HCT116 (cell line): ENCODE data around the gene MOB2. TPM values are rescaled to one million over a fixed set of nuclear protein-coding genes. Genes with fewer than 3 reads are reported as not detected.

ENCODE experiments used
- ATAC-seq: fragments of 200-7000 bp; cut with Tn5 transposase; 2 replicates; pipeline ENCODE4 v1.9.1; 2020; ENCODE audit warnings: mild to moderate bottlenecking, moderate library complexity
- BruUV-seq: library from RNA; stranded (reverse); fragments of 400-500 nt; replicated peaks from 2 replicates; lab custom pipeline; 2021; lab: Mats Ljungman, UMichigan
- CTCF ChIA-PET: fragments of 300-600 bp; sonication (Branson Sonifier 250); formaldehyde crosslinking; loops from one replicate; lab custom pipeline; 2021; ENCODE audit warnings: antibody characterized with exemption; lab: Charles Lee
- POLR2A ChIA-PET: fragments of 300-600, 350-600 bp; sonication (Branson Sonifier 250); formaldehyde crosslinking; loops from one replicate; lab custom pipeline; 2021; ENCODE audit warnings: antibody characterized with exemption; lab: Charles Lee
- RAD21 ChIA-PET, 2 experiments: fragments of 300-600 bp; sonication (Branson Sonifier 250); formaldehyde crosslinking; loops; one replicate each; lab custom pipeline; 2023; ENCODE audit warnings: low total read pairs in 2 of 2; ENCODE audit not compliant: uncharacterized antibody in 2 of 2, unreplicated experiment in 2 of 2, low non-redundant PET in 1 of 2; lab: Charles Lee
- DNase-seq: peaks from one replicate; pipeline ENCODE4 v3.0.0-alpha.2; 2010; ENCODE audit warnings: low read depth, low spot score
- H2AFZ ChIP-seq: fragments of 200-600 bp; shearing (Covaris generic), sonication (generic); 2 replicates; pipeline ENCODE4 v1.6.1; 2017; ENCODE audit warnings: low read depth, mixed run types, mixed read lengths, antibody characterized with exemption, low read length; ENCODE audit not compliant: poor library complexity, severe bottlenecking
- H3K27ac ChIP-seq: 2 replicates; pipeline ENCODE4 v1.5.1; 2012; ENCODE audit warnings: low read depth, low read length
- H3K27me3 ChIP-seq: fragments of 200-600 bp; sonication (generic); 2 replicates; pipeline ENCODE4 v1.6.1; 2016; ENCODE audit warnings: mixed run types, low read length, mixed read lengths; ENCODE audit not compliant: insufficient read depth
- H3K36me3 ChIP-seq, 2 experiments: fragments of 200-500 bp in 1 of 2; fragments of 200-600 bp in 1 of 2; sonication (Bioruptor generic) in 1 of 2; sonication (generic) in 1 of 2; 2 replicates each; pipeline versions ENCODE4 v1.5.1 to v1.6.1; 2014 to 2016; ENCODE audit warnings: low read length in 2 of 2, inconsistent platforms in 1 of 2, mixed read lengths in 1 of 2, mixed run types in 1 of 2; ENCODE audit not compliant: insufficient read depth in 2 of 2, control insufficient read depth in 1 of 2
- H3K4me1 ChIP-seq, 2 experiments: fragments of 200-600 bp in 1 of 2; sonication (generic) in 1 of 2; 2 replicates each; pipeline versions ENCODE4 v1.5.1 to v1.6.1; 2012 to 2017; ENCODE audit warnings: low read length in 2 of 2, inconsistent platforms in 1 of 2, mild to moderate bottlenecking in 1 of 2, mixed read lengths in 1 of 2, mixed run types in 1 of 2, moderate library complexity in 1 of 2; ENCODE audit not compliant: insufficient read depth in 2 of 2, control insufficient read depth in 1 of 2
- H3K4me2 ChIP-seq: fragments of 200-600 bp; sonication (generic); 2 replicates; pipeline ENCODE4 v1.6.1; 2017; ENCODE audit warnings: mixed run types, low read length, mixed read lengths
- H3K4me3 ChIP-seq, 2 experiments: fragments of 200-600 bp in 1 of 2; sonication (generic) in 1 of 2; replicated peaks in 1 of 2; 2 replicates each; pipeline ENCODE4 v1.5.1; 2011 to 2016; ENCODE audit warnings: low read length in 2 of 2, control low read depth in 1 of 2, low read depth in 1 of 2, mild to moderate bottlenecking in 1 of 2, mixed read lengths in 1 of 2, mixed run types in 1 of 2
- H3K79me2 ChIP-seq: fragments of 200-600 bp; sonication (generic); 2 replicates; pipeline ENCODE4 v1.6.1; 2017; ENCODE audit warnings: mild to moderate bottlenecking, mixed run types, low read length, moderate library complexity, mixed read lengths; ENCODE audit not compliant: insufficient read depth
- H3K9ac ChIP-seq: fragments of 200-600 bp; sonication (generic); 2 replicates; pipeline ENCODE4 v1.6.1; 2016; ENCODE audit warnings: low read length, mixed read lengths
- H3K9me2 ChIP-seq: fragments of 200-600 bp; sonication (generic), shearing (Covaris generic); 2 replicates; pipeline ENCODE4 v1.6.1; 2017; ENCODE audit warnings: mixed run types, mild to moderate bottlenecking, moderate library complexity; ENCODE audit not compliant: insufficient read depth
- H3K9me3 ChIP-seq, 2 experiments: fragments of 200-500 bp in 1 of 2; fragments of 200-600 bp in 1 of 2; sonication (Bioruptor generic) in 1 of 2; sonication (generic) in 1 of 2; 2 replicates each; pipeline ENCODE4 v1.6.1; 2014 to 2017; ENCODE audit warnings: low read length in 2 of 2, mixed read lengths in 2 of 2, inconsistent platforms in 1 of 2, low read depth in 1 of 2, mild to moderate bottlenecking in 1 of 2, mixed run types in 1 of 2, moderate library complexity in 1 of 2; ENCODE audit not compliant: control insufficient read depth in 1 of 2, insufficient read depth in 1 of 2
- H4K20me1 ChIP-seq: fragments of 200-600 bp; sonication (generic), shearing (Covaris generic); 2 replicates; pipeline ENCODE4 v1.6.1; 2017; ENCODE audit warnings: mixed run types, mild to moderate bottlenecking, moderate library complexity; ENCODE audit not compliant: insufficient read depth
- ATF3 ChIP-seq: IDR thresholded peaks from 2 replicates; pipeline ENCODE4 v1.6.1; 2012
- CEBPB ChIP-seq: IDR thresholded peaks from 2 replicates; pipeline ENCODE4 v1.6.1; 2012; ENCODE audit warnings: low read depth
- EGR1 ChIP-seq: IDR thresholded peaks from 2 replicates; pipeline ENCODE4 v1.6.1; 2012; ENCODE audit warnings: low read depth
- ELF1 ChIP-seq: IDR thresholded peaks from 2 replicates; pipeline ENCODE4 v1.6.1; 2012; ENCODE audit warnings: low read depth, borderline replicate concordance
- EZH2 ChIP-seq: fragments of 200-600 bp; sonication (generic); IDR thresholded peaks from 2 replicates; pipeline ENCODE4 v1.6.1; 2017; ENCODE audit warnings: antibody characterized with exemption, mixed run types
- EZH2phosphoT487 ChIP-seq: fragments of 200-600 bp; IDR thresholded peaks from 2 replicates; pipeline ENCODE4 v1.6.1; 2018; ENCODE audit warnings: antibody characterized with exemption, borderline replicate concordance
- MAX ChIP-seq: IDR thresholded peaks from 2 replicates; pipeline ENCODE4 v1.6.1; 2012
- POLR2A ChIP-seq: IDR thresholded peaks from 2 replicates; pipeline ENCODE4 v1.7.0; 2011; ENCODE audit warnings: borderline replicate concordance; ENCODE audit not compliant: insufficient read depth, insufficient read length; ENCODE audit errors: extremely low read depth
- POLR2AphosphoS5 ChIP-seq: IDR thresholded peaks from 2 replicates; pipeline ENCODE4 v1.6.1; 2011; ENCODE audit warnings: mild to moderate bottlenecking, low read depth, low read length, moderate library complexity
- SIN3A ChIP-seq: IDR thresholded peaks from 2 replicates; pipeline ENCODE4 v1.6.1; 2012; ENCODE audit warnings: low read depth
- SP1 ChIP-seq: IDR thresholded peaks from 2 replicates; pipeline ENCODE4 v1.6.1; 2012; ENCODE audit warnings: low read depth
- SRF ChIP-seq: IDR thresholded peaks from 2 replicates; pipeline ENCODE4 v1.6.1; 2012; ENCODE audit warnings: low read depth
- YY1 ChIP-seq: IDR thresholded peaks from 2 replicates; pipeline ENCODE4 v1.6.1; 2011; ENCODE audit warnings: low read length, low read depth, moderate library complexity, mild to moderate bottlenecking; ENCODE audit not compliant: insufficient replicate concordance; ENCODE audit errors: extremely low read depth
- ZBTB33 ChIP-seq: IDR thresholded peaks from 2 replicates; pipeline ENCODE4 v1.6.1; 2011; ENCODE audit warnings: mild to moderate bottlenecking, low read length, moderate library complexity; ENCODE audit not compliant: insufficient replicate concordance; ENCODE audit errors: extremely low read depth
- ZFX ChIP-seq: fragments of 450-650 bp; IDR thresholded peaks from 2 replicates; pipeline ENCODE4 v1.6.1; 2017
- ZNF274 ChIP-seq: fragments of 200-500 bp; sonication (Bioruptor generic); IDR thresholded peaks from 2 replicates; pipeline ENCODE4 v1.6.1; 2014; ENCODE audit warnings: mild to moderate bottlenecking, low read depth, low read length, inconsistent platforms
- intact Hi-C: fragments of 100-400 bp; cut with micrococcal nuclease; formaldehyde crosslinking; loops from 2 replicates; pipeline ENCODE4 v1.10.0; 2022
- total RNA-seq: library from RNA; stranded (reverse); gene quantifications from one replicate; pipeline ENCODE4 v1.2.1, GENCODE V29; 2021; ENCODE audit not compliant: unreplicated experiment
- TF ChIP-seq, protein P1 (sequence below): IDR thresholded peaks from 2 replicates; pipeline ENCODE4 v1.6.1; 2012; ENCODE audit warnings: low read depth
- TF ChIP-seq, protein P2 (sequence below), 3 experiments: fragments of 200-600 bp in 1 of 3; sonication (generic) in 1 of 3; IDR thresholded peaks in 2 of 3; conservative IDR thresholded peaks in 1 of 3; 2 replicates each; pipeline ENCODE4 v1.5.1; 2012 to 2017; ENCODE audit warnings: low read depth in 2 of 3, low read length in 2 of 3, antibody characterized with exemption in 1 of 3, borderline replicate concordance in 1 of 3, control low read depth in 1 of 3, mild to moderate bottlenecking in 1 of 3, mixed read lengths in 1 of 3, mixed run types in 1 of 3, moderate library complexity in 1 of 3; ENCODE audit not compliant: insufficient read depth in 1 of 3

MOB2 gene
- total RNA-seq, 1 experiment from 2014 or later: 25.7 TPM

DNA sequence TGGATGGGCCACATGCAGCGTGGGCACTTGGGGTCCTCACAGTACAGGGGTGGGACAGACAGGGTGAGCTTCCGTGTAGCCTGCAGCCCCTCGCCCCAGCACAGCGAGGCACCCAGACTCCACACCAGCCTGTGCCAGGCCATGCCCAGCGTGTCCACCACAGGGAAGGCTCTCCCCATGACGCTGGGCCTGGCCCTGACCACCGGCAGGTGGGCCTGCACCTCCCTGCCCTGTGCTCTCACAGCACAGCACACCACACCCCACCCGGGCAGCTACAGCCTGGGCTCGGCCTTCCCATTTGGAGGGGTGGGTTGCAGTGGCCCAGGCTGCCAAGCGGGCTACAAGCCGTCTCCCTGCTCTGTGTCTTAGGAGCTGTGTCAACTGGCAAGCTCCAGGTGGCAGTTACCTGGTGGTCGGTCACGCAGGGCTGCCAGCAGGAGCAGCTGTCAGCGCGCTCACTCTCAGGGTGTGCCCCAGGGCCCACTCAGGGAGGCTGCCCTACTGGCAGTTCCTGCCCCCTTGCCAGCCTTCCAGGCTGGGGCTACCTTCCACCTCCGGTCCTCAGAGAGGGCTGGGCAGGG, 4.6 kb downstream of the MOB2 start:
- Histone ChIP-seq H2AFZ (no peak overlapping the region), H3K9me3 (no peaks in the 10 kb centered on the region), H3K4me3 (no peak overlapping the region), H3K4me1 (peaks cover 13% of the 10 kb centered on the region in 2 experiments; a peak in 2 of 4 replicates), H4K20me1 (no peaks in the 10 kb centered on the region), H3K4me2 (no peak overlapping the region), H3K79me2 (no peaks in the 10 kb centered on the region; the same call in 1 of the 2 replicates), H3K9ac (no peak overlapping the region), H3K36me3 (no peaks in the 10 kb centered on the region), H3K27me3 (no peaks in the 10 kb centered on the region), H3K9me2 (no peaks in the 10 kb centered on the region), H3K27ac (no peak overlapping the region)
- TF ChIP-seq MAX (no peak), YY1 (no peak), SRF (no peak), EZH2 (no peak), ZNF274 (no peak), ATF3 (no peak), CEBPB (no peak), EZH2phosphoT487 (no peak), SIN3A (no peak), ZBTB33 (no peak), EGR1 (no peak), POLR2AphosphoS5 (no peak), POLR2A (no peak), SP1 (no peak), ELF1 (no peak), ZFX (no peak)
- TF ChIP-seq, protein P1, sequence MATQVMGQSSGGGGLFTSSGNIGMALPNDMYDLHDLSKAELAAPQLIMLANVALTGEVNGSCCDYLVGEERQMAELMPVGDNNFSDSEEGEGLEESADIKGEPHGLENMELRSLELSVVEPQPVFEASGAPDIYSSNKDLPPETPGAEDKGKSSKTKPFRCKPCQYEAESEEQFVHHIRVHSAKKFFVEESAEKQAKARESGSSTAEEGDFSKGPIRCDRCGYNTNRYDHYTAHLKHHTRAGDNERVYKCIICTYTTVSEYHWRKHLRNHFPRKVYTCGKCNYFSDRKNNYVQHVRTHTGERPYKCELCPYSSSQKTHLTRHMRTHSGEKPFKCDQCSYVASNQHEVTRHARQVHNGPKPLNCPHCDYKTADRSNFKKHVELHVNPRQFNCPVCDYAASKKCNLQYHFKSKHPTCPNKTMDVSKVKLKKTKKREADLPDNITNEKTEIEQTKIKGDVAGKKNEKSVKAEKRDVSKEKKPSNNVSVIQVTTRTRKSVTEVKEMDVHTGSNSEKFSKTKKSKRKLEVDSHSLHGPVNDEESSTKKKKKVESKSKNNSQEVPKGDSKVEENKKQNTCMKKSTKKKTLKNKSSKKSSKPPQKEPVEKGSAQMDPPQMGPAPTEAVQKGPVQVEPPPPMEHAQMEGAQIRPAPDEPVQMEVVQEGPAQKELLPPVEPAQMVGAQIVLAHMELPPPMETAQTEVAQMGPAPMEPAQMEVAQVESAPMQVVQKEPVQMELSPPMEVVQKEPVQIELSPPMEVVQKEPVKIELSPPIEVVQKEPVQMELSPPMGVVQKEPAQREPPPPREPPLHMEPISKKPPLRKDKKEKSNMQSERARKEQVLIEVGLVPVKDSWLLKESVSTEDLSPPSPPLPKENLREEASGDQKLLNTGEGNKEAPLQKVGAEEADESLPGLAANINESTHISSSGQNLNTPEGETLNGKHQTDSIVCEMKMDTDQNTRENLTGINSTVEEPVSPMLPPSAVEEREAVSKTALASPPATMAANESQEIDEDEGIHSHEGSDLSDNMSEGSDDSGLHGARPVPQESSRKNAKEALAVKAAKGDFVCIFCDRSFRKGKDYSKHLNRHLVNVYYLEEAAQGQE: no peak
- TF ChIP-seq, protein P2, sequence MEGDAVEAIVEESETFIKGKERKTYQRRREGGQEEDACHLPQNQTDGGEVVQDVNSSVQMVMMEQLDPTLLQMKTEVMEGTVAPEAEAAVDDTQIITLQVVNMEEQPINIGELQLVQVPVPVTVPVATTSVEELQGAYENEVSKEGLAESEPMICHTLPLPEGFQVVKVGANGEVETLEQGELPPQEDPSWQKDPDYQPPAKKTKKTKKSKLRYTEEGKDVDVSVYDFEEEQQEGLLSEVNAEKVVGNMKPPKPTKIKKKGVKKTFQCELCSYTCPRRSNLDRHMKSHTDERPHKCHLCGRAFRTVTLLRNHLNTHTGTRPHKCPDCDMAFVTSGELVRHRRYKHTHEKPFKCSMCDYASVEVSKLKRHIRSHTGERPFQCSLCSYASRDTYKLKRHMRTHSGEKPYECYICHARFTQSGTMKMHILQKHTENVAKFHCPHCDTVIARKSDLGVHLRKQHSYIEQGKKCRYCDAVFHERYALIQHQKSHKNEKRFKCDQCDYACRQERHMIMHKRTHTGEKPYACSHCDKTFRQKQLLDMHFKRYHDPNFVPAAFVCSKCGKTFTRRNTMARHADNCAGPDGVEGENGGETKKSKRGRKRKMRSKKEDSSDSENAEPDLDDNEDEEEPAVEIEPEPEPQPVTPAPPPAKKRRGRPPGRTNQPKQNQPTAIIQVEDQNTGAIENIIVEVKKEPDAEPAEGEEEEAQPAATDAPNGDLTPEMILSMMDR (IDR thresholded peaks at IDR 0.05 in 2 of 3, conservative IDR thresholded peaks at IDR 0.05 in 1 of 3; ENCODE audit: borderline replicate concordance in 1 of 3, insufficient read depth in 1 of 3, low read depth in 2 of 3, low read length in 2 of 3): no peak
- ATAC-seq: no peak
- ChIA-PET RAD21 (no interaction called here), CTCF (no interaction called here), POLR2A (no interaction called here)
- BruUV-seq: no TSS peak
- no peak for DNase-seq
- intact Hi-C loops: no loop called here
